DND-41 (cell line): ENCODE results near the gene ELMO3.

Experiments used
- ATAC-seq: fragments of 200-7000 bp; cut with Tn5 transposase; 3 replicates; pipeline ENCODE4 v1.9.1; 2021; ENCODE audit warnings: low read depth; ENCODE audit not compliant: insufficient read depth
- DNase-seq: peaks from one replicate; pipeline ENCODE4 v3.0.0-alpha.2; 2020
- H2AFZ ChIP-seq: 2 replicates; pipeline ENCODE4 v1.6.0; 2012; ENCODE audit warnings: low read depth, low read length
- H3K27ac ChIP-seq: 2 replicates; pipeline ENCODE4 v1.5.1; 2012; ENCODE audit warnings: low read length, inconsistent platforms
- H3K27me3 ChIP-seq: fragments of 200-600 bp; sonication (generic); 2 replicates; pipeline ENCODE4 v1.6.0; 2012; ENCODE audit warnings: low read length, mild to moderate bottlenecking, inconsistent platforms; ENCODE audit not compliant: insufficient read depth, poor library complexity
- H3K36me3 ChIP-seq: 2 replicates; pipeline ENCODE4 v1.5.1; 2012; ENCODE audit warnings: low read length, inconsistent platforms; ENCODE audit not compliant: insufficient read depth
- H3K4me1 ChIP-seq: 2 replicates; pipeline ENCODE4 v1.5.1; 2012; ENCODE audit warnings: mild to moderate bottlenecking, low read length; ENCODE audit not compliant: insufficient read depth
- H3K4me2 ChIP-seq: 2 replicates; pipeline ENCODE4 v1.6.0; 2012; ENCODE audit warnings: mild to moderate bottlenecking, moderate library complexity, low read length, inconsistent platforms; ENCODE audit not compliant: insufficient read depth
- H3K4me3 ChIP-seq, 2 experiments: fragments of 200-600 bp in 1 of 2; shearing (Covaris generic) in 1 of 2; 2 replicates each; pipeline ENCODE4 v1.5.1; 2012 to 2016; ENCODE audit warnings: inconsistent platforms in 2 of 2, low read length in 2 of 2, mild to moderate bottlenecking in 2 of 2, low read depth in 1 of 2, moderate library complexity in 1 of 2
- H3K79me2 ChIP-seq: 2 replicates; pipeline ENCODE4 v1.6.0; 2012; ENCODE audit warnings: low read length, inconsistent platforms; ENCODE audit not compliant: insufficient read depth
- H3K9ac ChIP-seq: 2 replicates; pipeline ENCODE4 v1.6.0; 2012; ENCODE audit warnings: low read depth, mild to moderate bottlenecking, inconsistent platforms, low read length, moderate library complexity
- H3K9me3 ChIP-seq: 2 replicates; pipeline ENCODE4 v1.5.1; 2012; ENCODE audit warnings: low read length, moderate library complexity, mild to moderate bottlenecking, inconsistent platforms; ENCODE audit not compliant: insufficient read depth, severe bottlenecking
- H4K20me1 ChIP-seq: 2 replicates; pipeline ENCODE4 v1.6.0; 2012; ENCODE audit warnings: low read length; ENCODE audit not compliant: insufficient read depth
- EZH2 ChIP-seq: IDR thresholded peaks from 3 replicates; pipeline ENCODE4 v1.6.1; 2012; ENCODE audit warnings: borderline replicate concordance, low read depth, mild to moderate bottlenecking, moderate library complexity, low read length, inconsistent platforms; ENCODE audit not compliant: severe bottlenecking
- TF ChIP-seq, protein P1 (sequence below): IDR thresholded peaks from 2 replicates; pipeline ENCODE4 v1.5.1; 2012; ENCODE audit warnings: borderline replicate concordance, low read length, moderate library complexity, mild to moderate bottlenecking; ENCODE audit not compliant: poor library complexity, severe bottlenecking; ENCODE audit errors: extremely low read depth

The ELMO3 gene

DNA sequence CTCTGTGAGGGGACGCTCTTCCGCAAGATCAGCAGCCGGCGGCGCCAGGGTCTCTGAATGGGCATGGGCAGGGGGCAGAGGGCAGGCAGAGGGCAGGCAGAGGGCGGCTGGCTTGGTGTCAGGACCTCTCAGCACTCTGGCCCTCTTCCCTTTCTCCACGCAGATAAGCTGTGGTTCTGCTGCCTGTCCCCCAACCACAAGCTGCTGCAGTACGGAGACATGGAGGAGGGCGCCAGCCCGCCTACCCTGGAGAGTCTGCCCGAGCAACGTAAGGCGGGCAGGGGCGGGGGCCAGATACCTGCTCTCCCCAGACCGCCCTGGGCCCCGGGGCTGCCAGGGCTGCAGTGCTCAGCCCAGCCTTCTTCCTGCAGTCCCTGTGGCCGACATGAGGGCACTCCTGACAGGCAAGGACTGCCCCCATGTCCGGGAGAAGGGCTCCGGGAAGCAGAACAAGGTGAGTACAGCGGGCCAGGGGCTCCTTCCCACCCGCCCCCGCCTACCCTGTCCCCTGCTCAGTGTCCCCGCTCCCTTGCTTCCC lies 4.1 kb downstream of the ELMO3 start:
- Histone ChIP-seq H3K27ac (no peak overlapping the region), H3K79me2 (no peaks in the 10 kb centered on the region), H3K27me3 (no peaks in the 10 kb centered on the region), H2AFZ (no peak overlapping the region), H3K4me2 (no peak overlapping the region), H3K9me3 (no peaks in the 10 kb centered on the region), H3K4me1 (no peaks in the 10 kb centered on the region), H3K4me3 (no peak overlapping the region), H3K36me3 (peaks cover 63% of the 10 kb centered on the region), H4K20me1 (peaks cover 18% of the 10 kb centered on the region), H3K9ac (no peak overlapping the region)
- ATAC-seq: no peak
- no peak for TF ChIP-seq EZH2
- TF ChIP-seq, protein P1, sequence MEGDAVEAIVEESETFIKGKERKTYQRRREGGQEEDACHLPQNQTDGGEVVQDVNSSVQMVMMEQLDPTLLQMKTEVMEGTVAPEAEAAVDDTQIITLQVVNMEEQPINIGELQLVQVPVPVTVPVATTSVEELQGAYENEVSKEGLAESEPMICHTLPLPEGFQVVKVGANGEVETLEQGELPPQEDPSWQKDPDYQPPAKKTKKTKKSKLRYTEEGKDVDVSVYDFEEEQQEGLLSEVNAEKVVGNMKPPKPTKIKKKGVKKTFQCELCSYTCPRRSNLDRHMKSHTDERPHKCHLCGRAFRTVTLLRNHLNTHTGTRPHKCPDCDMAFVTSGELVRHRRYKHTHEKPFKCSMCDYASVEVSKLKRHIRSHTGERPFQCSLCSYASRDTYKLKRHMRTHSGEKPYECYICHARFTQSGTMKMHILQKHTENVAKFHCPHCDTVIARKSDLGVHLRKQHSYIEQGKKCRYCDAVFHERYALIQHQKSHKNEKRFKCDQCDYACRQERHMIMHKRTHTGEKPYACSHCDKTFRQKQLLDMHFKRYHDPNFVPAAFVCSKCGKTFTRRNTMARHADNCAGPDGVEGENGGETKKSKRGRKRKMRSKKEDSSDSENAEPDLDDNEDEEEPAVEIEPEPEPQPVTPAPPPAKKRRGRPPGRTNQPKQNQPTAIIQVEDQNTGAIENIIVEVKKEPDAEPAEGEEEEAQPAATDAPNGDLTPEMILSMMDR: no peak
- DNase-seq: no peak

DNA sequence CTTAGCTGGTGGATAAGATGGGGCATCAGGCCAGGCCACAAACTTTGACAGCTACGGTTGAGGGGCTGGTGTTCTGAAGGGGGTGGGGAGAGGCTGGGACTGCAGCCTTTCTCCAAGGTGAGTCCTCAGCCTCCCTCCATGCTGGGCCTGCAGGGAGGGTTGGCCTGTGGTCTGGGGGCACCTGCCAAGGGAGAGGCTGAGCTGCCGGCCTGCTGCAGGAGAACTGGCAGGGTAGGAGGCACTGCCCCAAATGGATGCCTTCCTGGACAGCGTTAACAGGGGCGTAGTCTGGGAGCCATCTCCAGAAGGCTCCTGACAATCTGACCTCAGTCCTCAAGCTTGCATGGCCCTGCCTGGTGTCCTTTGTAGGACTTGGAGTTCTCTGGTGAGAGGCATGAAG lies 5.1 kb downstream of the ELMO3 start:
- ATAC-seq: no peak
- no peak overlapping the region for H2AFZ ChIP-seq
- no peak overlapping the region for H3K4me3 ChIP-seq
- no peaks in the 10 kb centered on the region for H3K27me3 ChIP-seq
- peaks cover 53% of the 10 kb centered on the region for H3K36me3 ChIP-seq
- TF ChIP-seq EZH2: no peak
- TF ChIP-seq, protein P1: no peak
- H3K9ac ChIP-seq: no peak overlapping the region
- no peak overlapping the region for H3K27ac ChIP-seq
- H3K4me2 ChIP-seq: no peak overlapping the region
- H3K4me1 ChIP-seq: no peaks in the 10 kb centered on the region
- DNase-seq: no peak
- peaks cover 16% of the 10 kb centered on the region for H4K20me1 ChIP-seq
- H3K79me2 ChIP-seq: no peaks in the 10 kb centered on the region
- no peaks in the 10 kb centered on the region for H3K9me3 ChIP-seq

DNA sequence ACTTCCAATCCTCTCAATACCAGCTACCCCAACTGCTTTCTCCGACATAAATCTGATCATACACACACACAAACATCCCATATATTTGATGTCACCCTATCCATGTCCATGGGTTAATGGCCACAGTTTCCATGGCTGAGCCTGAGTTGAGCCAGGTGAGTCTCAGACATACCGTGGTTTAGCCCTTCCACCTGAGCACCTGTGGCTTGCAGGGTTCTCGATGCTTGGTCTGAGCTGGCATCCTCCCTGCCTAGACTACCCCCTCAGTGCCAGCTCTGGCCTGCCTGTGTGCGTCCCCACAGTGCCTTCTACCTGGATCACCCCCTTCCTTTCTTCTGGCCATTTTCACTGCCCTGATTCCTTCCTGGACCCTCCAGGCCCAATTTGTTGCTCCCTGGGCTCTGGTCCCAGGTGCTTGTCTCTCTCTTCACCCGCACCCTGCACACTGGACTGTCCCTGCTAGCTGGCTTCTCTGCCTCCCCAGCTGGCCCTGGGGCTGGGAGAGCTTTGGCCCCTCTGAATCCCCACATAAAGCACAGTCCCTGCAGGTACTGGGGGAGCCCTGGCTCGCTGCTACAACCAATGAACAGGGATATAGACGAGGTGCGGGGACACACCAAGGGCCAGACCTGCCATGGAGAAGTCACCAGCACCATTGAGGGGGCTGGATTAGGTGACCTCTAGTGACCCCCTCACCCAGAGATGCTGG lies 7.4 kb downstream of the ELMO3 start:
- Histone ChIP-seq H3K4me1 (no peaks in the 10 kb centered on the region), H3K36me3 (peaks cover 37% of the 10 kb centered on the region), H3K27ac (no peak overlapping the region), H3K4me3 (no peak overlapping the region), H3K79me2 (no peaks in the 10 kb centered on the region), H3K9ac (no peak overlapping the region), H2AFZ (no peak overlapping the region), H4K20me1 (peaks cover 13% of the 10 kb centered on the region), H3K4me2 (no peak overlapping the region), H3K9me3 (no peaks in the 10 kb centered on the region), H3K27me3 (no peaks in the 10 kb centered on the region)
- TF ChIP-seq, protein P1: no peak
- TF ChIP-seq EZH2: no peak
- DNase-seq (no peak), ATAC-seq (no peak)
